ENCODE data around the gene RB1. TPM values are rescaled to one million over a fixed set of nuclear protein-coding genes. Genes with fewer than 3 reads are reported as not detected.
"Not testable (repeated sequence)": the region's sequence is repeated elsewhere in the genome, so short reads cannot be mapped to it uniquely, and the experiment has no call there.

RB1 gene
- total and polyA plus RNA-seq, 2 donors (not counting 1 experiment from before 2014, with no cell fraction given): 24.0 to 70.4 TPM

DNA sequence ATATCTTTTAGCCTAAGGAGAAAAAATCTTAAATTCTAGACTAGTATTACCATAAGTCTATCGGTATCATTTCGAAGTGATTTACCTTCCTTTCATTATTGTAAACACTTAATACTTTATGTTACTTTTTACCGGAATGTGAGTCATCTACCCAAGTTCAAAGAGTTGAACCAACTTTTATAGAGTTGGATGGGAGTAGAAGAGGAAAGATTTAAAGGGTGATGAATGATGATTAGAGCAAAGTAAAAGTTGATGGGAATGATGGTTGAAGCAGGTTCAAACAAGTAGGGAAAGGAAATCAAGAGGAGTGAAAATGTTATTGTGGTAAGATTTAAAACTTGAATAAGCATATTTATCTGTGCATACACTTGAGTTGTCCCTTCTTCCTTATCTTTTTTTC, 120.7 kb downstream of the RB1 start:
- Histone ChIP-seq H2AFZ (ENCODE audit: insufficient read depth, low read depth, low read length, poor library complexity, severe bottlenecking) (no peak overlapping the region), H3K36me3 (replicated peaks in 1 of 2; ENCODE audit: control extremely low read depth in 1 of 2, control insufficient read depth in 1 of 2, extremely low read depth in 1 of 2, insufficient read depth in 2 of 2, low read length in 1 of 2) (peaks cover 0 to 10% of the 10 kb centered on the region in 2 experiments), H3K4me3 (ENCODE audit: control extremely low read depth in 1 of 5, extremely low read depth in 1 of 5, insufficient read depth in 1 of 5, low read depth in 2 of 5, low read length in 4 of 5) (no peak overlapping the region), H4K20me1 (ENCODE audit: control insufficient read depth, insufficient read depth, low read length, poor library complexity, severe bottlenecking) (no peaks in the 10 kb centered on the region), H3K79me2 (ENCODE audit: control insufficient read depth, insufficient read depth, low read length) (peaks cover 4% of the 10 kb centered on the region), H3K27me3 (replicated peaks in 1 of 4; ENCODE audit: control extremely low read depth in 1 of 4, control insufficient read depth in 3 of 4, insufficient read depth in 4 of 4, low read length in 3 of 4) (no peaks in the 10 kb centered on the region), H3K9me3 (ENCODE audit: control extremely low read depth in 1 of 3, control insufficient read depth in 2 of 3, insufficient read depth in 1 of 3, low read length in 2 of 3) (peaks cover 0 to 3% (median 0%) of the 10 kb centered on the region in 3 donors), H3K9ac (ENCODE audit: low read length) (no peak overlapping the region), H3K4me2 (replicated peaks; ENCODE audit: low read depth, low read length, poor library complexity, severe bottlenecking) (no peak overlapping the region), H3K27ac (ENCODE audit: low read length in 2 of 2) (no peak overlapping the region), H3K4me1 (ENCODE audit: control insufficient read depth in 2 of 2, insufficient read depth in 2 of 2, low read length in 2 of 2) (peaks cover 2% of the 10 kb centered on the region in 2 donors)
- ChIA-PET CTCF (no interaction called here), POLR2A (no interaction called here)
- WGBS (ENCODE audit: insufficient coverage): no CpG with 5 or more reads among the region's 3 CpGs
- H3K4me3 Mint-ChIP-seq: no peak overlapping the region
- H3K9me3 Mint-ChIP-seq (ENCODE audit: insufficient read depth): peaks cover 3% of the 10 kb centered on the region
- H3K27me3 Mint-ChIP-seq: no peaks in the 10 kb centered on the region
- intact Hi-C loops (cut with micrococcal nuclease): no loop called here
- no peak for TF ChIP-seq EZH2 (IDR thresholded peaks at IDR 0.05; ENCODE audit: borderline replicate concordance, insufficient read depth, low read depth, low read length, poor library complexity, severe bottlenecking)
- TF ChIP-seq, protein P1, sequence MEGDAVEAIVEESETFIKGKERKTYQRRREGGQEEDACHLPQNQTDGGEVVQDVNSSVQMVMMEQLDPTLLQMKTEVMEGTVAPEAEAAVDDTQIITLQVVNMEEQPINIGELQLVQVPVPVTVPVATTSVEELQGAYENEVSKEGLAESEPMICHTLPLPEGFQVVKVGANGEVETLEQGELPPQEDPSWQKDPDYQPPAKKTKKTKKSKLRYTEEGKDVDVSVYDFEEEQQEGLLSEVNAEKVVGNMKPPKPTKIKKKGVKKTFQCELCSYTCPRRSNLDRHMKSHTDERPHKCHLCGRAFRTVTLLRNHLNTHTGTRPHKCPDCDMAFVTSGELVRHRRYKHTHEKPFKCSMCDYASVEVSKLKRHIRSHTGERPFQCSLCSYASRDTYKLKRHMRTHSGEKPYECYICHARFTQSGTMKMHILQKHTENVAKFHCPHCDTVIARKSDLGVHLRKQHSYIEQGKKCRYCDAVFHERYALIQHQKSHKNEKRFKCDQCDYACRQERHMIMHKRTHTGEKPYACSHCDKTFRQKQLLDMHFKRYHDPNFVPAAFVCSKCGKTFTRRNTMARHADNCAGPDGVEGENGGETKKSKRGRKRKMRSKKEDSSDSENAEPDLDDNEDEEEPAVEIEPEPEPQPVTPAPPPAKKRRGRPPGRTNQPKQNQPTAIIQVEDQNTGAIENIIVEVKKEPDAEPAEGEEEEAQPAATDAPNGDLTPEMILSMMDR (IDR thresholded peaks at IDR 0.05): no peak
- peaks cover 3% of the 10 kb centered on the region for H3K4me1 Mint-ChIP-seq
- no peak overlapping the region for H3K27ac Mint-ChIP-seq
- DNase-seq: no peak
- no peak for ATAC-seq (ENCODE audit: low read depth)

DNA sequence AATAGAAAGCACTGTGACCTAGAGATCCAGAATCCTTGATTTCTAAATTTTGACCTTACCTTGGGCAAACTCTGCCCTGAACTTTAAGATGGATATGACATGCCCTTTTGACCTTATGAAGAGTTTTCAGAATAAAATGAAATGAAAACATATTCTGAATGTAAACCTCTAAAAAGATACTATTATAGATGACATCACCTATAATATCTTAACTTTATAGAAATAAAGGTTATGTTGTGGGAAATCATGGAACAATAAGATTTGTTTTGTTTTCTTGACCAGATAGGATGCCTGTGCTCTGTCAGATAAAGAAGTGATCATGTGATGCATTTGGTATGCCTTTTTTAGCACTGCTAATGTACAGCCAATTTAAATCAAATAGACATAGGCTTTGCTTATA, 122.5 kb downstream of the RB1 start:
- no peak overlapping the region for H3K4me3 ChIP-seq (ENCODE audit: control extremely low read depth in 1 of 5, extremely low read depth in 1 of 5, insufficient read depth in 1 of 5, low read depth in 2 of 5, low read length in 4 of 5)
- Mint-ChIP-seq H3K27ac (no peak overlapping the region), H3K4me3 (no peak overlapping the region), H3K4me1 (peaks cover 12% of the 10 kb centered on the region), H3K9me3 (ENCODE audit: insufficient read depth) (no peaks in the 10 kb centered on the region), H3K27me3 (no peaks in the 10 kb centered on the region)
- no peaks in the 10 kb centered on the region for H3K9me3 ChIP-seq (ENCODE audit: control extremely low read depth in 1 of 3, control insufficient read depth in 2 of 3, insufficient read depth in 1 of 3, low read length in 2 of 3)
- H3K4me1 ChIP-seq (ENCODE audit: control insufficient read depth in 2 of 2, insufficient read depth in 2 of 2, low read length in 2 of 2): peaks cover 4 to 10% of the 10 kb centered on the region in 2 donors
- H2AFZ ChIP-seq (ENCODE audit: insufficient read depth, low read depth, low read length, poor library complexity, severe bottlenecking): no peak overlapping the region
- H3K27ac ChIP-seq (ENCODE audit: low read length in 2 of 2): no peak overlapping the region
- no peaks in the 10 kb centered on the region for H3K27me3 ChIP-seq (replicated peaks in 1 of 4; ENCODE audit: control extremely low read depth in 1 of 4, control insufficient read depth in 3 of 4, insufficient read depth in 4 of 4, low read length in 3 of 4)
- TF ChIP-seq, protein P1 (IDR thresholded peaks at IDR 0.05): no peak
- TF ChIP-seq EZH2 (IDR thresholded peaks at IDR 0.05; ENCODE audit: borderline replicate concordance, insufficient read depth, low read depth, low read length, poor library complexity, severe bottlenecking): no peak
- ChIA-PET CTCF (interaction anchor here (1.4 kb wide), 1 partner anchor 299 kb away, joined by 3 read pairs; no protein-coding TSS in a partner anchor), POLR2A (no interaction called here)
- no peak for DNase-seq
- peaks cover 11% of the 10 kb centered on the region for H3K79me2 ChIP-seq (ENCODE audit: control insufficient read depth, insufficient read depth, low read length)
- H3K36me3 ChIP-seq (replicated peaks in 1 of 2; ENCODE audit: control extremely low read depth in 1 of 2, control insufficient read depth in 1 of 2, extremely low read depth in 1 of 2, insufficient read depth in 2 of 2, low read length in 1 of 2): peaks cover 0 to 10% of the 10 kb centered on the region in 2 experiments
- peaks cover 5% of the 10 kb centered on the region for H4K20me1 ChIP-seq (ENCODE audit: control insufficient read depth, insufficient read depth, low read length, poor library complexity, severe bottlenecking)
- intact Hi-C loops (cut with micrococcal nuclease): no loop called here
- H3K4me2 ChIP-seq (replicated peaks; ENCODE audit: low read depth, low read length, poor library complexity, severe bottlenecking): no peak overlapping the region
- H3K9ac ChIP-seq (ENCODE audit: low read length): no peak overlapping the region
- ATAC-seq (ENCODE audit: low read depth): no peak

DNA sequence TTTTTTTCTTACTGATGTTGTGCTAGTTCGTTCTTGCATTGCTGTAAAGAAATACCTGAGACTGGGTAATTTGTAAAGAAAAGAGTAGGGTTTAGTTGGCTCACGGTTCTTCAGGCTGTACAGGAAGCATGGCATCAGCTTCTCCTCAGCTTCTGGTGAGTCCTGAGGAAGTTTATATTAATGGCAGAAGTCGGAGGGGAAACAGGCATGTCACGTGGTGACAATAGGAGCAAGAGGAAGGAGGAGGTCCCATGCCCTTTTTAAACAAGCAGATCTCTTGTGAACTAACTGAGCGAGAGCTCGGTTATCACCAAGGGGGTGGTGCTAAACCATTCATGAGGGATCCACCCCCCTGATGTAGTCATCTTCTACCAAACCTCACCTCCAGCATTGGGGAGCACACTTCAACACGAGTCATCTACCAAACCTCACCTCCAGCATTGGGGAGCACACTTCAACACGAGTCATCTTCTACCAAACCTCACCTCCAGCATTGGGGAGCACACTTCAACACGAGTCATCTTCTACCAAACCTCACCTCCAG, 123.3 kb downstream of the RB1 start:
- H3K4me1 ChIP-seq (ENCODE audit: control insufficient read depth in 2 of 2, insufficient read depth in 2 of 2, low read length in 2 of 2); DNase-seq; POLR2A ChIA-PET; ATAC-seq (ENCODE audit: low read depth); H3K4me3 Mint-ChIP-seq; H3K27ac Mint-ChIP-seq; H3K4me3 ChIP-seq (ENCODE audit: control extremely low read depth in 1 of 5, extremely low read depth in 1 of 5, insufficient read depth in 1 of 5, low read depth in 2 of 5, low read length in 4 of 5); H2AFZ ChIP-seq (ENCODE audit: insufficient read depth, low read depth, low read length, poor library complexity, severe bottlenecking); H3K36me3 ChIP-seq (replicated peaks in 1 of 2; ENCODE audit: control extremely low read depth in 1 of 2, control insufficient read depth in 1 of 2, extremely low read depth in 1 of 2, insufficient read depth in 2 of 2, low read length in 1 of 2); intact Hi-C loops (cut with micrococcal nuclease); H3K9me3 ChIP-seq (ENCODE audit: control extremely low read depth in 1 of 3, control insufficient read depth in 2 of 3, insufficient read depth in 1 of 3, low read length in 2 of 3); H3K27me3 Mint-ChIP-seq; H4K20me1 ChIP-seq (ENCODE audit: control insufficient read depth, insufficient read depth, low read length, poor library complexity, severe bottlenecking); H3K4me2 ChIP-seq (replicated peaks; ENCODE audit: low read depth, low read length, poor library complexity, severe bottlenecking); H3K27me3 ChIP-seq (replicated peaks in 1 of 4; ENCODE audit: control extremely low read depth in 1 of 4, control insufficient read depth in 3 of 4, insufficient read depth in 4 of 4, low read length in 3 of 4); H3K9me3 Mint-ChIP-seq (ENCODE audit: insufficient read depth); H3K27ac ChIP-seq (ENCODE audit: low read length in 2 of 2); H3K9ac ChIP-seq (ENCODE audit: low read length): not testable (repeated sequence)
- peaks cover 11% of the 10 kb centered on the region for H3K79me2 ChIP-seq (ENCODE audit: control insufficient read depth, insufficient read depth, low read length)
- CTCF ChIA-PET: interaction anchor here (1.4 kb wide), 1 partner anchor 300 kb away, joined by 3 read pairs; no protein-coding TSS in a partner anchor
- H3K4me1 Mint-ChIP-seq: peaks cover 15% of the 10 kb centered on the region
- 90% methylated on average over 6 of the region's 9 CpGs for WGBS (ENCODE audit: insufficient coverage)

Measured in B cell (primary cell).